ENCODE results near the gene ENTREP1.
"Not testable (repeated sequence)": the region's sequence is repeated elsewhere in the genome, so short reads cannot be mapped to it uniquely, and the experiment has no call there.

Gene ENTREP1

DNA sequence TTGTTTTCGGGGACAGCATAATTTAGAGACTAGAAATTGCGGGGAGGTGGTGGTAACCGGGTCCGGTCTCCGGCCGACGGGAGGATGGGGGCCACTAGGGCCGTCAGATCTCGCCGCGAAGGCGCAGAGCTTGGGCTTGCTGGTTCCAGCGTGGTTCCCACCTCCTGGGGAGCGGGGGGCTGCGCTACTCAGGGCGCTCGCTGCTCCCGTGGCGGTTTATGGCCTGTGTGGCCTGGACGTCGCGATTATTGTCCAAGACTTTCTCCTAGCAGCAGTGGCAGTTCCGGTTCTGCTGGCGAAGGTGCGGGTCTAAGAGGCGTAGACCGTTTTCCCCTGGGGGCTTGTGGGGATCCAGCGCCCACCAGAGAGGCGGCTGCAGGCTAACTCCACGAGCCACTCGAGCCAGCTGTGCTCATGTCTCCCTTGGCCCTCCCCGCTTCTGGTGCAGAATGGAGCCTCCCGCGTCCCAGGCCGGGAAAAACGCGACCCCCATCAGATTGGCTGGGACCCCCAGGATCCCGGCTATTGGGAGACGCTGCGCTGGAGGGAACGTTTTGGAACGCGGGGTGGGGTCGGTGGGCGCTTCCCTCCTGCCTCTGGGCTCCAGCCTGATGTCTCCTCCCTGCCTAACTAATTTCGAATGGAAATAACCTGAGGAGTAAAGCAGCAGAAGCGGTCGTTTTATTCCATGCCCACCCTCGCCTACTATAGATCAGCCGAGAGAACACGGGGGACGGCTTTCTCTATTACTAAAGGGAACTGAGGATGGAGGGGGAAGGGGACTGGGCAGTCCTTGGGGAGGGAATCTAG, 87.1 kb downstream of the ENTREP1 start:
- DNase-seq: no peak

DNA sequence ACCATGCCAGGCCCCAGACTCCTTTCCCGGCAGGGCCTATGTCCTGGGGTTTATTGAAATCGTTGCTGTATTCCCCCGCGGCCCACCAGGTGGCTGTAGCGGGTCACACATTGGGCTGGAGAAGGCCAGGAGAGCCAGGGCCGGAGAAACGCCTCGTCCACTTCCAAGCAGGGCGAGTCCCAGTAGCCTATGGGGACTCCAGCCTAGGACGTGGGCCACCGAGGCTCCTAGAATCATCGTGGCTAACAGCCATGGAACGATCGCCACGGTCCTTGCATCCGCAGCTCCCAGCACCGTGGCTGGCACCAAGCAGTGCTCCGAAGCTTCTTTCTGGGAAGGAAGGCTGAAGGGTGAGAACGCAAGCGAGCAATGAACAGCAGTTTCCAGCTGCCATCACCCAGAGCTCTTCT, 87.7 kb downstream of the ENTREP1 start:
- no peak for DNase-seq

DNA sequence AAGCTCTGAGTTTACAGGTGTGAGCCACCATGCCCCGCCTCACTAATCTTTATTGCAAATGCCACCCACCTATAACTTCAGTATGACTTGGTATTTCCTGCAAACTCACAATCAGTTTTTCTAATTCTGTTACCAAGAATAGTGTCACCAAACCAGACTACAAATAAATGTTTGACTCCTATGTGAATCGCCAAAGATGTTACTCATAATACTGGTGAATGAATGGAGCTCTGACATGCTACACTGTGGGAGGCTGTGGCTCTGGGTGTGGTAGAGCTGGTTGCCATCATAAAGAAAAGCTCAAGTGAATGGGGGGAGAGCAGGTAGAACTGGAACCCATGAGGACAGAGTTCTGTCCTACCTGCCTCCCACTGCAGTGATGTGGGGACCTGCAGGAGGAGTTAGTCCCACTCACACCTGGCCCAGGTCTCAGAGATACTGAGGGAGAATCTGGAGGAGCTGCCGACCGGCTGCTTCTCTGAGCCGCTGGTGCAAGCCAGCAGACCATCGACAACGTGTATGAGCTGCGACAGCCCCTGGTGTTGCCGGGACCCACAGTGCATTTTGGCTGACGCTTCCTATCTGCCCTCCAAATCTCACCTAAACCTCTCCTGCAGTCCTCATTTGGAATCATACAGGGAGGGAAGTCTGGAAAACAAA, 95.7 kb downstream of the ENTREP1 start:
- no peak for DNase-seq

DNA sequence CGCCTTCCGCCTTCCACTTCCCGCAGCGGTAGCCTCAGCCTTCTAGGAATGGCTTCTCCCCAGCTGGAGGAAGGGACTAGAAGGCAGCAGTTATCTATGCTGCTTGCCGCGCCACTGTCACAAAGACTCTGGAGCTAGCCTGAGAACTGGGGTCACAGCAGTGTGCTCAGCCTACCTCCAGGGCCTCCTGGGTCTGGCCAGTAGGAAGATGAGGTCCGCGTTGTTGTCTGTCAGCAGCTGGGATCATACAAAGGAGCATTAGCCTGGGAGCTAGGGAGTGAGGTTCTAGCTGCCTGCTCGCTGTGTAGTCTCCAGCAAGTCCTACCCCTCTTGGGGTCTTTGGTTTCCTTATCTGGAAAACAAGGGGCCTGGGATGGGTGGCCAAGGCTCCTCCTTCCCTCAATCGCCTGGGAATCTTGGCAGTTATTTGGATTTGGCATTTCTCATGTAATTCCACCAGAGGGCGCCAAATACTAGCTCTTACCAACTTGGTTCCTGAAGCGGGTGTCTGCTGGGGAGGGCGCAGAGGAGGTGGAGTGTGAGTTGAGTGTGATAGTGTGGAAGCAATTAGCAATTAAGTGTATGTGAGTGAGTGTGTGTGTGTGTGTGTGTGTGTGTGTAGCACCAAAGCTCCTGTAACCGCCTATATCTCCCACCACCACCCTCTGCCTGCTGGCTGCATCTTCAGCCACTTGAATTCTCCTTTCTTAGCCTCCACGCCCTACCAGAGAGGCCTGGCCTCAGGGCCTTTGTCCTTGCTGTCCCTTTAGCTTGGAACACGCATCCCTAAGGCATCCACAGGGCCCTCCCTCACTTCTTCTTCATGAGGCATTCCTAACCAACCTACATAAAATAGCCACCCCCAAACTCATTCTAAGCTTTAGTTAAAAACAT, 97.1 kb downstream of the ENTREP1 start:
- DNase-seq: peak; percentile 72

DNA sequence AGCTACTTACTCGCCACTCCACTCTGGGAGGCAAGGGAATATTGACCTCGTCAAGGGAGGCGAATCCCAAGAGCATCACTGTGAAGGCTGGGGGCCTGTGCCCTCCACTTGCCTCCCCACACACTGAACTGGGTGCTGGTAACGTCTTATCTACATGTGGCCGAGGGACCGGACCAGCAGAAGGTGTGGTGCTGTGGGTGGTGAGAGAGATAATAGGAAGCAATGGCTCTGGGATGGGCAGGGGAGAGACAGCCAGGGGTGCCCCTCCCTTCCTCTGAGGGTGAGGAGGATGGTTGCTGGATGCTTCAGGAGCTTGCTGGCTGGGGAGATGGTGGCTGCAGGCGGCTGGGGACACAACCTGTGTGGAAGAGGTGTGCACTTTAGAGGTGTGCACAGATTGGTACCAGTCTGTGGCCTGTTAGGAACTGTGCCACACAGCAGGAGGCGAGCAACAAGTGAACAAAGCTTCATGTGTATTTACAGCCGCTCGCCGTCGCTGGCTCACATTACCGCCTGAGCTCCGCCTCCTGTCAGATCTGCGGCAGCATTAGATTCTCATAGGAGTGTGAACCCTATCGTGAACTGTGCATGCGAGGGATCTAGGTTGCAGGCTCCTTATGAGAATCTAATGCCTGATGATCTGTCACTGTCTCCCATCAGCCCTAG, 100.3 kb downstream of the ENTREP1 start:
- no peak for DNase-seq

DNA sequence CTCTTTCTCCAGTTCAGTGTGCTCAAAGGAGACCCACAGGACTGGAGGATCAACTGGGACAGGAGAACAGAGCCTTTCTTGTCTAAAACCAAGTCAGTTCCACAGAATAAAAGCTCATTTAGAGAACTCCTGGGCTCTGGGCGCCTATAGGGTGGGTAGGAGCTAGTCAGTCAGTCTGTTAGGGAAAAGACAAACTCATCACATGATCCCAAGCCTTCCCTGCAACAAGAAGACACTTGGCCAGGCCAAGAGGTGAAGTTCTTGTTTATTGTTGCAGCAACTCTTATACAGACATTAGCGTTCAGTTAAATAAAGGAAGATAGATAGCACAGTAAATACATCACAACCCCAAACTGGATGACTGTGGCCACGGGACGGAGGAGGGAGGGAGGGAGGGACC, 102.3 kb downstream of the ENTREP1 start:
- DNase-seq: no peak

DNA sequence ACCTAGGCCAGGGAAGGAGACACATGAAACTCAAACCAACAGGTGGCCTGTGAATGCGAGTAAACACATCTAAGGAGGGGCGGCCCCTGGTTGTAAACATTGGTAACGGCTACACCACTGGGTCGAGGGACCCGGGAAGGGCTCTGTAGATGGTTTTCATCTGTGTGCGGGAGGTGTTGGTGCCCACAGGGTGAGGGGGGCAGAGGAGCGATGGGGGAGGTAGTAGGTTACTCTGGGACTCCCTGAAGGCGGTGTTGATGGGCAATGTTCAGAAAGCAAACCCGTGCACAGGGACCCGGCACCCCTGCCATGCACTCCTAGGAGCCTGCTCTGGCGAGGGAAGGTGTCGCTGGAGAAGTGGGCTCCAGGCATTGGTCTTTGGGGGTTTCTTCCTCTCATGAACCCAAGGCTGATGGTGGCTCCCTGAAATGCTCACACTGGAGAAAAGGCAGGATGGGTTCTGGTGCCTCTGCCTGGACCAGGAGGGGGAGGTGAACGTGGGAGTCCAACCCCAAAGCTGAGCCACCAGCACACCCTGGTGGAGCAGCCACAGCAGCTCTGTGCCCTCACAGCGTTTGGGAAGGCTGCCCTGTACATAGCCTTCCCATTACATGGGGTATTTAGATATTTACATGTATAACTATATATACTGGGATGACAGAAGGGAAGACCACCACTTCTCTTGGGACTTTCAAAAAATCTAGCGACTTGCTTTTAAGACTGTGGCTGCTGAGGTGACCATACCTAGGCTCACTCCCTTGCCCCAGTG, 103.2 kb downstream of the ENTREP1 start:
- DNase-seq: no peak

DNA sequence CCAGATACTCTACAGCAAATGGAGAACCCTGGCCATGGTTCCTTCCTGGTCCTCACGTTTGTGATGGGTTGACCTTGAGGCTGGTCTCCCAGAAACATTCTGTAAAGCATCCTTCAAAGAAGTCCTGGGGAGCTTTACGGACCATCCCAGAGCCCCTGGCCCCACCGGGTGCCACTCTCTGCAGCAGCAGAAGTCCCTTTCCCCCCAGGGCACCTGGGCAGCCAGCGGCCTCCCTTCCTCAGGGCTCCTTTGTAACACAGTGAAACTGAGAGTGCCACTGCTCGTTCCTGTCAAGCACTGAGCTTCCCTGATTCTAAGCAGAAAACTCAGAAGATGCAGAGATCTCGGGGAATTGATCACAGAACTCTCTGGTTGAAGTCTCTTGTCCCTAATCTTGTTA, 104.3 kb downstream of the ENTREP1 start:
- no peak for DNase-seq

DNA sequence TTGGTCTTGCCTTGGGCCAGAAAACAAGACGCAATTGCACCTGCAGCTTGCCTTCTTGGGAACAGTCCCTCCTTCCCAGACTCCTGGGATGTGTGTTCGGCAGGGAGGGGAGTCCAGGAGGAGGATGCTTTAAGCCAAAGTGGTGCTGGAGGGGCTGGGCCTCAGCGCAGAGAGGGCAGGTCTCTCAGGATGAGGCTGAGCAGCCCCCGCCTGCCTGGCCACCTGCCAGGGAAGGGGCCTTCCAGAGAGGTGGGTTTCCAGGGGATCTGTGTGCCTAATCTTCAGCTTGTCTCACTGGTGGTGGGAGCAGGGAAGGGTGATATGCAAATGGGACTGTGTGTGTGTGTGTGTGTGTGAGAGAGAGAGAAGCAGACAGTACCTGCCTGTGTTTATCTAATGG, 105.2 kb downstream of the ENTREP1 start:
- no peak for DNase-seq

DNA sequence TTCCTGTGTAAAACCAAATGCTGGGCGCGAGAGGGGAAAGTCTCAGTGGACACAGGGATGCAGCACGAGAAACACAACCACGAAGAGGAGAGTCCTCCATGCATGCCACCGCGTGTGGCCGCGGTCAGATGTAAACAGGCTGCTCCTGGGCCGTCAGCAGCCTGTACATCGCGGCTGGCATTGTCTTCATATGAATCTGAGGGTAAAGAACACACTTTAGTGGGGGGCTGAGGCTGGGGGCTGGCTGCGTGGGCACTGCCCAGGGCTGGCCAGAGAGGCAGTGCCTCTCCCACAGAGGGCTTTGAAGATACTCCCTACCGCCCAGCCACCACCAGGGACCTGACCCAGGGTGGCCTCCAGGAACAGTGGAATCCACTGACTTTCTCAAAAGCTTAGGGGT, 106.2 kb downstream of the ENTREP1 start:
- no peak for DNase-seq

DNA sequence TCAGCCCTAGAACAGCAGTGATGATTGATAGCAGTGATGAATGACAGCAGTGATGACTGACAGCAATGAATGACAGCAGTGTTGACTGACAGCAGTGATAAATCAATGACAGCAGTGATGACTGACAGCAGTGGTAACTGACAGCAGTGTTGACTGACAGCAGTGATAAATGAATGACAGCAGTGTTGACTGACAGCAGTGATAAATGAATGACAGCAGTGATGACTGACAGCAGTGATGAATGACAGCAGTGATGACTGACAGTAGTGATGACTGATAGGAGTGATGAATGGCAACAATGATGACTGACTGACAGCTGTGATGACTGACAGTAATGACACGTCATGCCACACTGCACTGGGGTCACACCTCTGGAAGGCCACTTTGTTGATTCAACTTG, 106.8 kb downstream of the ENTREP1 start:
- no peak for DNase-seq

DNA sequence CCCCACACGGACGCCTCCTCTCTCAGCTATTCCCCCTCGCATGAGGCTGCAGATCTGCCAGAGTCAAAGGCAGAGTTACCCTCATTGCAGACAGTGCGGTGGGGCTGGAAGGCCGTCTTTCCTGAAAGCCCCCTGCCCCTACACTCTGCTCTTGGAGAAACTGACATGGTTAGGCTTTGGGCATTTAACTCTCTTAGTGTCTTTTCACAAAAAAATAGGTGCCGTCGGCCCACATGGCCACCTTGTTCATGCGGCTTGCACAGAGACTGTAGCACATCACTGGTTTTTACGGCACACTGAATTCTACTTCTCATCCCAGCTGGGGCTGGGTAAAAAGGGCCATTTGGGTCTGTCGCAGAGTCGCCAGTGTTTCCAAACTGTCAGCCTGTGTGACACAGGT, 107.6 kb downstream of the ENTREP1 start:
- DNase-seq: no peak

DNA sequence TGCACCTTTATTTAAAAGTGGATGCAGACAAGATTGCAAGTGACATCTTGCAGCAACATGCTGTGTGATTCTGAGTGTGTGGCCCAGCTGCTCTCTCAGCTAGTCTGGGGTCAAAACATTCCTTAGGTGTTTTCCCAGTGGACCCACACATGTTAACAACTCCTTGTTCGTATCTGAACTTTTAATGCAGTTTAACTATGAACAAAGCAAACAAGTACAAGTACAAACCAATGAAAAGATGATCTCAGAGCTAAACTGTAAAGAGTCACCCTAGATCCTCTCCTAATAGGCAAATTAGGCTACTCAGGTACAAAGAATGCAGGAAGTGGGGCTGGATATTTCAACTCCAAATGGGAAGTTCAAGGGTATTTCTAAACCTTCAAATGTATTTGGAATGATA, 108.4 kb downstream of the ENTREP1 start:
- DNase-seq: no peak

DNA sequence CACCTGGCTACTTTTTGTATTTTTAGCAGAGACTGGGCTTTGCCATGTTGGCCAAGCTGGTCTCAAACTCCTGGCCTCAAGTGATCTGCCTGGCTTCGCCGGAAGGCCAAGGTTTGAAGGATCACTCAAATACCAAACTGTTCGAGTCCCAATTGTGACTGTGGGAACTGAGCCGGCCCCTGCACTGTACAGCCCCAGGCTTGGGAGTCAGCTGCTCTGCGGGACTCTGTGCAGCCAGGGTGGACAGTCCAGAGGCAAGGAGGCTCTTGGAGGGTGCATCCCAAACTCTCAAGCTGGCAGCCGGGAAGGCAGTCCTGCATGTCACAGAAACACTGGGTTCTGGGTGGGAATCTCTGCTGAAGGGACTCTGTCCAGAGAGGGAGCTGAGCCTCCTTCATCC, 109.0 kb downstream of the ENTREP1 start:
- DNase-seq: no peak

DNA sequence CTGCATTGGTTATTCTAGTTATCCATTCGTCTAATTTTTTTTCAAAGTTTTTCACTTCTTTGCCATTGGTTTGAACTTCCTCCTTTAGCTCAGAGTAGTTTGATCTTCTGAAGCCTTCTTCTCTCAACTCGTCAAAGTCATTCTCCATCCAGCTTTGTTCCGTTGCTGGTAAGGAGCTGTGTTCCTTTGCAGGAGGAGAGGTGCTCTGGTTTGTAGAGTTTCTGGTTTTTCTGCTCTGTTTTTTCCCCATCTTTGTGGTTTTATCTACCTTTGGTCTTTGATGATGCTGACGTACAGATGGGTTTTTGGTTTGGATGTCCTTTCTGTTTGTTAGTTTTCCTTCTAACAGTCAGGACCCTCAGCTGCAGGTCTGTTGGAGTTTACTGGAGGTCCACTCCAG, 114.6 kb downstream of the ENTREP1 start:
- DNase-seq: not testable (repeated sequence)

DNA sequence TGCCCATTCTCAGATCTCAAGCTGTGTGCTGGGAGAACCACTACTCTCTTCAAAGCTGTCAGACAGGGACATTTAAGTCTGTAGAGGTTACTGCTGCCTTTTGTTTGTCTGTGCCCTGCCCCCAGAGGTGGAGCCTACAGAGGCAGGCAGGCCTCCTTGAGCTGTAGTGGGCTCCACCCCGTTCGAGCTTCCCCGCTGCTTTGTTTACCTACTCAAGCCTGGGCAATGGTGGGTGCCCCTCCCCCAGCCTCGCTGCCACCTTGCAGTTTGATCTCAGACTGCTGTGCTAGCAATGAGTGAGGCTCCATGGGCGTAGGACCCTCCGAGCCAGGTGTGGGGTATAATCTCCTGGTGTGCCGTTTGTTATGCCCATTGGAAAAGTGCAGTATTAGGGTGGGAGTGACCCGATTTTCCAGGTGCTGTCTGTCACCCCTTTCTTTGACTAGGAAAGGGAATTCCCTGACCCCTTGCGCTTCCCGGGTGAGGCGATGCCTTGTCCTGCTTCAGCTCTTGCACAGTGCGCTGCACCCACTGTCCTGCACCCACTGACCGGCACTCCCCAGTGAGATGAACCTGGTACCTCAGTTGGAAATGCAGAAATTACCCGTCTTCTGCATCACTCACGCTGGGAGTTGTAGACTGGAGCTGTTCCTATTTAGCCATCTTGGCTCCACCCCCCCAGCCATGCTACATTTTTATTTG, 115.4 kb downstream of the ENTREP1 start:
- DNase-seq: not testable (repeated sequence)

Measured in NCI-H2227 treated with DMSO at 0.1 percent for 48 hours (cell line).